Keratinocyte (primary cell): Measurements from ENCODE around the gene GSTM4. TPM values are rescaled to one million over a fixed set of nuclear protein-coding genes. Genes with fewer than 3 reads are reported as not detected.

Experiments
- DNase-seq: peaks from one replicate; pipeline ENCODE4 v3.0.0-alpha.2; 2011; ENCODE audit warnings: low read depth, missing footprints, low spot score
- FAIRE-seq: peaks from 2 replicates; lab custom pipeline; 2011; peaks lifted over from hg19 to GRCh38; lab: Jason Lieb, UNC
- H2AFZ ChIP-seq: 2 replicates; pipeline ENCODE4 v1.6.0; 2012; ENCODE audit warnings: low read length, control low read depth, inconsistent platforms; ENCODE audit not compliant: control insufficient read depth
- H3K27ac ChIP-seq: 2 replicates; pipeline ENCODE4 v1.5.1; 2011; ENCODE audit warnings: low read length; ENCODE audit not compliant: control insufficient read depth, insufficient read depth
- H3K27me3 ChIP-seq: 3 replicates; pipeline ENCODE4 v1.6.0; 2011; ENCODE audit warnings: low read length; ENCODE audit not compliant: control insufficient read depth, insufficient read depth; ENCODE audit errors: extremely low read depth
- H3K36me3 ChIP-seq, 2 experiments: 2 replicates in 1 of 2; 3 replicates in 1 of 2; pipeline ENCODE4 v1.5.1; 2011; ENCODE audit warnings: low read length in 2 of 2, mild to moderate bottlenecking in 1 of 2; ENCODE audit not compliant: control insufficient read depth in 2 of 2, insufficient read depth in 2 of 2; ENCODE audit errors: extremely low read depth in 1 of 2
- H3K4me1 ChIP-seq: 3 replicates; pipeline ENCODE4 v1.5.1; 2011; ENCODE audit warnings: low read length; ENCODE audit not compliant: control insufficient read depth, insufficient read depth; ENCODE audit errors: extremely low read depth
- H3K4me2 ChIP-seq: 3 replicates; pipeline ENCODE4 v1.6.0; 2011; ENCODE audit warnings: low read depth, low read length; ENCODE audit not compliant: control insufficient read depth, insufficient read depth; ENCODE audit errors: extremely low read depth
- H3K4me3 ChIP-seq, 3 experiments: fragments of 200-600 bp in 1 of 3; sonication (generic) in 1 of 3; 2 replicates in 2 of 3; 3 replicates in 1 of 3; pipeline ENCODE4 v1.5.1; 2011 to 2016; ENCODE audit warnings: low read length in 3 of 3, mild to moderate bottlenecking in 3 of 3, control low read depth in 2 of 3, inconsistent platforms in 1 of 3, low read depth in 1 of 3, mixed read lengths in 1 of 3, mixed run types in 1 of 3, moderate library complexity in 1 of 3; ENCODE audit not compliant: control insufficient read depth in 2 of 3, insufficient read depth in 2 of 3; ENCODE audit errors: extremely low read depth in 1 of 3
- H3K79me2 ChIP-seq: 2 replicates; pipeline ENCODE4 v1.6.0; 2012; ENCODE audit warnings: low read length; ENCODE audit not compliant: control insufficient read depth, insufficient read depth
- H3K9ac ChIP-seq: 3 replicates; pipeline ENCODE4 v1.6.0; 2011; ENCODE audit warnings: low read length; ENCODE audit not compliant: control insufficient read depth, insufficient read depth; ENCODE audit errors: extremely low read depth
- H3K9me1 ChIP-seq: 3 replicates; pipeline ENCODE4 v1.6.0; 2011; ENCODE audit warnings: low read length; ENCODE audit not compliant: control insufficient read depth, insufficient read depth; ENCODE audit errors: extremely low read depth
- H3K9me3 ChIP-seq: 2 replicates; pipeline ENCODE4 v1.5.1; 2012; ENCODE audit warnings: low read depth, low read length; ENCODE audit not compliant: control insufficient read depth
- H4K20me1 ChIP-seq: 3 replicates; pipeline ENCODE4 v1.6.0; 2011; ENCODE audit warnings: low read length; ENCODE audit not compliant: control insufficient read depth, insufficient read depth; ENCODE audit errors: extremely low read depth
- CTCF ChIP-seq, 3 experiments: IDR thresholded peaks in 1 of 3; conservative IDR thresholded peaks in 1 of 3; optimal IDR thresholded peaks in 1 of 3; 2 replicates in 2 of 3; 3 replicates in 1 of 3; pipeline versions ENCODE3 to v1.5.1; 2011; ENCODE audit warnings: low read length in 3 of 3, mild to moderate bottlenecking in 3 of 3, moderate library complexity in 2 of 3, control low read depth in 1 of 3, inconsistent platforms in 1 of 3; ENCODE audit not compliant: insufficient read depth in 2 of 3; ENCODE audit errors: extremely low read depth in 1 of 3
- EZH2 ChIP-seq: IDR thresholded peaks from one replicate; pipeline ENCODE4 v1.6.1; 2012; ENCODE audit warnings: inconsistent platforms, mild to moderate bottlenecking, low read length, moderate library complexity
- dilution Hi-C: fragments of 300-500 bp; cut with MboI; formaldehyde crosslinking; loops from one replicate; pipeline ENCODE4 v1.7.0; 2020; ENCODE audit warnings: low sequenced_read_pairs; ENCODE audit not compliant: extremely low pct_ligation_motif_present
- polyA plus RNA-seq, 5 experiments: library from polyadenylated mRNA; depleted of rRNA in 3 of 5; stranded (reverse) in 3 of 5; stranded (forward) in 1 of 5; unstranded in 1 of 5; fragments of >200 nt; gene quantifications; 1 replicate in 1 of 5; 2 replicates in 3 of 5; 3 replicates in 1 of 5; pipeline versions ENCODE4 v1.2.1 to v1.2.3, GENCODE V29; 2011 to 2012; ENCODE audit warnings: missing spikeins in 2 of 5, low read depth in 1 of 5, low replicate concordance in 1 of 5

The GSTM4 gene
- polyA plus RNA-seq, 1 donor (not counting 4 experiments of a cell fraction or from before 2014, with no cell fraction given) = 15.9 TPM

- no peaks in the 10 kb centered on the region for H3K36me3 ChIP-seq
- H3K4me3 ChIP-seq = no peak overlapping the region
- no peaks in the 10 kb centered on the region for H3K9me3 ChIP-seq
- DNase-seq (no peak), FAIRE-seq (no peak)
- H3K4me1 ChIP-seq = peaks cover 7% of the 10 kb centered on the region
- H3K4me2 ChIP-seq = no peak overlapping the region
- no peaks in the 10 kb centered on the region for H3K27me3 ChIP-seq
- no peaks in the 10 kb centered on the region for H4K20me1 ChIP-seq
- H3K9me1 ChIP-seq = no peaks in the 10 kb centered on the region
- dilution Hi-C loops = no loop called here
- H2AFZ ChIP-seq = no peak overlapping the region
- H3K9ac ChIP-seq = no peak overlapping the region
- H3K79me2 ChIP-seq = no peaks in the 10 kb centered on the region
- H3K27ac ChIP-seq = no peak overlapping the region
- TF ChIP-seq EZH2 (no peak), CTCF (optimal IDR thresholded peaks at IDR 0.05 in 1 of 3, IDR thresholded peaks at IDR 0.05 in 1 of 3, conservative IDR thresholded peaks at IDR 0.05 in 1 of 3; ENCODE audit: extremely low read depth in 1 of 3, insufficient read depth in 2 of 3, low read length in 3 of 3) (no peak)
Measured at GRCh38 chr1:109652402-109652801, 3.5 kb upstream of the GSTM4 start.

DNA sequence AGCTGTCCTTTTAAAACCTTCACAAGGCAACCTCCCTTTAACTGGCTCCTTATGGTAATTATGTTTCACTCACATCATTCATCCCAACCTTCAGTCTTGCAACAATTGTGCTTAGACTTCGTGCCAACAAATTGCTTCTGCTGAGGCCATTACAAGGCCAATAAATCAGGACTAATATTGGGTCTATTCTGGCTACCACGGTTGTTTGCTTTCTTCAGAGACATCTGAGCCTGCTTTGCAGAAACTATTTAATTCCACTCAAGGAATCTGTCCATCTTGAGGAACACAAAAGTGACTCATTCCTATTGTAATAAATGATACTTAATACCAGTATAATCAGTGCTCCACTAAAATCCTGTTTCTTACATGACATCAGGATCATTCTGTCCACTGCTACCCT is 2.6 kb upstream of the GSTM4 start:
- H3K9ac ChIP-seq = no peak overlapping the region
- no peak overlapping the region for H3K4me2 ChIP-seq
- H3K9me3 ChIP-seq = no peaks in the 10 kb centered on the region
- H3K4me1 ChIP-seq = peaks cover 7% of the 10 kb centered on the region
- dilution Hi-C loops = no loop called here
- no peaks in the 10 kb centered on the region for H3K79me2 ChIP-seq
- H3K4me3 ChIP-seq = no peak overlapping the region
- H2AFZ ChIP-seq = no peak overlapping the region
- no peak for TF ChIP-seq CTCF (optimal IDR thresholded peaks at IDR 0.05 in 1 of 3, IDR thresholded peaks at IDR 0.05 in 1 of 3, conservative IDR thresholded peaks at IDR 0.05 in 1 of 3; ENCODE audit: extremely low read depth in 1 of 3, insufficient read depth in 2 of 3, low read length in 3 of 3)
- no peak for TF ChIP-seq EZH2
- no peaks in the 10 kb centered on the region for H3K36me3 ChIP-seq
- H3K9me1 ChIP-seq = no peaks in the 10 kb centered on the region
- no peaks in the 10 kb centered on the region for H4K20me1 ChIP-seq
- FAIRE-seq (no peak), DNase-seq (no peak)
- H3K27me3 ChIP-seq = no peaks in the 10 kb centered on the region
- no peak overlapping the region for H3K27ac ChIP-seq
